ENCODE results near the gene NPR2.

DNA sequence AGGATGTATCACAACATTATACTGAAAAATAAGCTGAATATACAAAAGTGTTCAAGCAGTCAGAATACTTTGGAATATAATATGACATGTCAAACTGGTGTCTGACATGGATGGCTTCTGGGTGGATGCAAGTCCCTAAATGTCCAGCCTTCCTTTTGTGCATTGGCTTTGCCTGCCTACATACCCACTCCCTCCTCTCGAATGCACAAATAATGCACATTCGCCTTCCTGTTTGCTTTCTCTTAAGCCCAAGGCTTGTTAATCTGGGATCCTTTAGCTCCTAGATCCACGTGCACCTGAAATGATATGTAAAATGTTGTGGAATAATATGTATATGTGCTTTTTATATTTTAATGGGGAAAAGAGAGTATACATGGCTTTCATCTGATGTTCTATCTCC is 12.9 kb upstream of the NPR2 start:
- TF ChIP-seq, protein P1, sequence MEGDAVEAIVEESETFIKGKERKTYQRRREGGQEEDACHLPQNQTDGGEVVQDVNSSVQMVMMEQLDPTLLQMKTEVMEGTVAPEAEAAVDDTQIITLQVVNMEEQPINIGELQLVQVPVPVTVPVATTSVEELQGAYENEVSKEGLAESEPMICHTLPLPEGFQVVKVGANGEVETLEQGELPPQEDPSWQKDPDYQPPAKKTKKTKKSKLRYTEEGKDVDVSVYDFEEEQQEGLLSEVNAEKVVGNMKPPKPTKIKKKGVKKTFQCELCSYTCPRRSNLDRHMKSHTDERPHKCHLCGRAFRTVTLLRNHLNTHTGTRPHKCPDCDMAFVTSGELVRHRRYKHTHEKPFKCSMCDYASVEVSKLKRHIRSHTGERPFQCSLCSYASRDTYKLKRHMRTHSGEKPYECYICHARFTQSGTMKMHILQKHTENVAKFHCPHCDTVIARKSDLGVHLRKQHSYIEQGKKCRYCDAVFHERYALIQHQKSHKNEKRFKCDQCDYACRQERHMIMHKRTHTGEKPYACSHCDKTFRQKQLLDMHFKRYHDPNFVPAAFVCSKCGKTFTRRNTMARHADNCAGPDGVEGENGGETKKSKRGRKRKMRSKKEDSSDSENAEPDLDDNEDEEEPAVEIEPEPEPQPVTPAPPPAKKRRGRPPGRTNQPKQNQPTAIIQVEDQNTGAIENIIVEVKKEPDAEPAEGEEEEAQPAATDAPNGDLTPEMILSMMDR (IDR thresholded peaks at IDR 0.05): no peak
- TF ChIP-seq POLR2A (IDR thresholded peaks at IDR 0.05) (no peak), EP300 (IDR thresholded peaks at IDR 0.05) (no peak)
